A549 (cell line): ENCODE results near the gene NCOA5. TPM values are rescaled to one million over a fixed set of nuclear protein-coding genes. Genes with fewer than 3 reads are reported as not detected.

Source experiments
- ATAC-seq, 2 experiments: fragments of 200-7000 bp in 1 of 2; fragments of >200 bp in 1 of 2; cut with Nextera tagmentation in 1 of 2; cut with Tn5 transposase in 1 of 2; 3 replicates each; pipeline versions ENCODE4 v1.8.0 to v1.9.1; 2018 to 2020; ENCODE audit warnings: mild to moderate bottlenecking in 1 of 2, moderate library complexity in 1 of 2
- CTCF ChIA-PET: fragments of 300-600 bp; sonication (Branson Sonifier 250); formaldehyde crosslinking; extraction: SDS; loops from one replicate; lab custom pipeline; 2021; ENCODE audit warnings: antibody characterized with exemption, inconsistent platforms; lab: Yijun Ruan, JAX
- POLR2A ChIA-PET: fragments of 350-600 bp; formaldehyde crosslinking; extraction: SDS; loops from one replicate; lab custom pipeline; 2021; ENCODE audit warnings: antibody characterized with exemption, inconsistent platforms; lab: Yijun Ruan, JAX
- DNase-seq, 2 experiments: peaks; one replicate each; pipeline versions ENCODE4 v3.0.0 to v3.0.0-alpha.2; 2011 to 2016; ENCODE audit warnings: low read depth in 1 of 2, low spot score in 1 of 2
- FAIRE-seq: peaks from 2 replicates; lab custom pipeline; 2011; peaks lifted over from hg19 to GRCh38; lab: Jason Lieb, UNC
- H3K27ac ChIP-seq, 2 experiments: fragments of >200 bp; sonication (Bioruptor Twin); formaldehyde crosslinking; 3 replicates each; pipeline ENCODE4 v1.5.1; 2016 to 2017
- H3K4me1 ChIP-seq: fragments of >200 bp; sonication (Bioruptor Twin); formaldehyde crosslinking; 3 replicates; pipeline ENCODE4 v1.6.1; 2016
- H3K4me2 ChIP-seq: fragments of >200 bp; sonication (Bioruptor Twin); formaldehyde crosslinking; 3 replicates; pipeline ENCODE4 v1.6.1; 2016
- H3K4me3 ChIP-seq: fragments of >200 bp; sonication (Bioruptor Twin); formaldehyde crosslinking; 3 replicates; pipeline ENCODE4 v1.5.1; 2016
- H3K9me3 ChIP-seq: fragments of >200 bp; sonication (Bioruptor Twin); formaldehyde crosslinking; 3 replicates; pipeline ENCODE4 v1.6.1; 2016
- BHLHE40 ChIP-seq: IDR thresholded peaks from 2 replicates; pipeline ENCODE4 v1.6.1; 2012; ENCODE audit warnings: low read depth, low read length, inconsistent platforms
- CBX2 ChIP-seq: fragments of 200-600 bp; sonication (generic); IDR thresholded peaks from 2 replicates; pipeline ENCODE4 v1.6.1; 2016; ENCODE audit warnings: low read depth, mild to moderate bottlenecking, borderline replicate concordance
- CEBPB ChIP-seq, 2 experiments: fragments of >200 bp in 1 of 2; sonication (Bioruptor Twin) in 1 of 2; formaldehyde crosslinking in 1 of 2; IDR thresholded peaks; 2 replicates each; pipeline ENCODE4 v1.6.1; 2012 to 2016
- CHD2 ChIP-seq: fragments of 150-350 bp; IDR thresholded peaks from 2 replicates; pipeline ENCODE4 v1.6.1; 2014; ENCODE audit warnings: low read length; ENCODE audit not compliant: partially characterized antibody
- CHD4 ChIP-seq: fragments of 200-600 bp; sonication (generic); IDR thresholded peaks from 2 replicates; pipeline ENCODE4 v1.6.1; 2016; ENCODE audit warnings: antibody characterized with exemption, mild to moderate bottlenecking, borderline replicate concordance
- EHF ChIP-seq: fragments of 250-450 bp; sonication (Bioruptor Pico); IDR thresholded peaks from 2 replicates; pipeline ENCODE4 v1.5.0; 2020; ENCODE audit warnings: mild to moderate bottlenecking
- EHMT2 ChIP-seq: fragments of 200-600 bp; sonication (generic); IDR thresholded peaks from 2 replicates; pipeline ENCODE4 v1.6.1; 2016; ENCODE audit warnings: antibody characterized with exemption, low read depth, mild to moderate bottlenecking, moderate library complexity
- GATA3 ChIP-seq: IDR thresholded peaks from 2 replicates; pipeline ENCODE4 v1.6.1; 2012; ENCODE audit warnings: borderline replicate concordance
- HDAC2 ChIP-seq: fragments of 200-600 bp; sonication (generic); IDR thresholded peaks from 2 replicates; pipeline ENCODE4 v1.6.1; 2016
- MAFK ChIP-seq: fragments of 450-650 bp; IDR thresholded peaks from 2 replicates; pipeline ENCODE4 v1.6.1; 2014; ENCODE audit not compliant: partially characterized antibody
- NPAS2 ChIP-seq: fragments of 250-450 bp; sonication (Bioruptor Pico); IDR thresholded peaks from 2 replicates; pipeline ENCODE4 v1.8.0; 2022; ENCODE audit warnings: mild to moderate bottlenecking, moderate library complexity, borderline replicate concordance
- NR3C1 ChIP-seq: fragments of >200 bp; sonication (Bioruptor Twin); formaldehyde crosslinking; IDR thresholded peaks from 3 replicates; pipeline ENCODE4 v1.6.1; 2017
- POLR2AphosphoS2 ChIP-seq: conservative IDR thresholded peaks from 2 replicates; pipeline ENCODE4 v1.6.1; 2012; ENCODE audit warnings: low read length, improper control_type of control experiment, inconsistent platforms
- RARB ChIP-seq: fragments of 250-450 bp; sonication (Bioruptor Pico); IDR thresholded peaks from 2 replicates; pipeline ENCODE4 v1.8.0; 2021; ENCODE audit warnings: mild to moderate bottlenecking, moderate library complexity
- RFX5 ChIP-seq: fragments of 450-650 bp; IDR thresholded peaks from 2 replicates; pipeline ENCODE4 v1.7.1; 2014; ENCODE audit warnings: antibody characterized with exemption, mild to moderate bottlenecking, moderate library complexity
- ZFP36 ChIP-seq: fragments of 450-650 bp; IDR thresholded peaks from 2 replicates; pipeline ENCODE4 v1.6.1; 2014; ENCODE audit warnings: borderline replicate concordance; ENCODE audit not compliant: partially characterized antibody
- ZNF302 ChIP-seq: fragments of 250-450 bp; sonication (Bioruptor Pico); IDR thresholded peaks from 2 replicates; pipeline ENCODE4 v1.9.0; 2021; ENCODE audit warnings: inconsistent platforms, mild to moderate bottlenecking, moderate library complexity
- WGBS: methylation state at CpG from one replicate; pipeline ENCODE4 v1.1.6; 2017; ENCODE audit errors: missing lambda C conversion rate; 5-methylcytosine and 5-hydroxymethylcytosine counted together
- polyA plus RNA-seq, 4 experiments: library from polyadenylated mRNA; depleted of rRNA in 3 of 4; stranded (reverse); fragments of >200 nt; fragmentation: RNase III in 1 of 4; extraction: RNeasy Plus Mini Kit Qiagen cat#74134 plus additional on column Dnase treatment in 1 of 4; gene quantifications; 2 replicates in 3 of 4; 3 replicates in 1 of 4; pipeline ENCODE4 v1.2.3, GENCODE V29; 2011 to 2017
- TF ChIP-seq, protein P1 (sequence below): fragments of 450-650 bp; IDR thresholded peaks from 2 replicates; pipeline ENCODE4 v1.6.1; 2014; ENCODE audit warnings: antibody characterized with exemption
- TF ChIP-seq, protein P2 (sequence below): IDR thresholded peaks from 2 replicates; pipeline ENCODE4 v1.6.1; 2012; ENCODE audit warnings: low read depth, borderline replicate concordance
- TF ChIP-seq, protein P3 (sequence below): fragments of 150-350 bp; IDR thresholded peaks from 2 replicates; pipeline ENCODE4 v1.6.1; 2014; ENCODE audit warnings: low read depth, mild to moderate bottlenecking, low read length
- TF ChIP-seq, protein P4 (sequence below): fragments of 250-450 bp; sonication (Bioruptor Pico); IDR thresholded peaks from 2 replicates; pipeline ENCODE4 v1.5.0; 2020; ENCODE audit warnings: low read depth, mild to moderate bottlenecking, moderate library complexity

NCOA5 gene
- polyA plus RNA-seq, 2 of the 4 experiments (the other 2 are of a cell fraction) = 27.2 to 28.0 TPM

DNA sequence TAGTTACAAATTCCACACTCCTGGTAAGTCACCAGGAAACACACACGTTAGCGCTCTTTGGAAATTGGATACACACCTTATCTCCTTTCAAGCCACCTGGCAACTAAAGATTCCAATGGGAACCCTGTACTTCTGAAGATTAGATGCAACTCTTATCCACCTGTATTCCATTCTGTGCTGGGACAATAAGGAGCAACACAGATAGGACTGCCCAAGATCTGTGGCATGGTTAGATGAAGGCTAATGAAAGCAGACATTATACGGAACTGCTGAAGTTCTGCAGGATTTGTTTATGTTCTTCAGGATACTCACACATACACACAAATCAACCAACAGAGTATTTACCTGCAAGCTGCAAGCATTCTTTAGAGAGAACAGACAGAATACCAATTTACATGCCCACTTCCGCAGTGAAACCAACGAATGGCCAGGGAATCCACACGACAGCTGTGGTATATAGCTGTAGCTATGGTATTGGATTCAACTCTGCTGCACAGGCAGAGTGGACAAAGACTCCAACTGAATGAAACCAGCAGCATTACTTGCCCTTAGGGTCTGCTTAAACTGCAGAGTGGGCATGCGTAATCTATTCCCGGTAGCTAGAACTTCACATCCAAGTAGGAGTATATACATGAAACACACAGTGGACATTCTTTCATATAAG is 12.0 kb downstream of the NCOA5 start:
- FAIRE-seq (no peak), DNase-seq (no peak), ATAC-seq (no peak; a peak in 1 of 6 replicates)
- ChIA-PET POLR2A (no interaction called here), CTCF (interaction anchor here (0.9 to 3.8 kb wide), 7 partner anchors 8 to 91 kb away, joined by 3 to 18 read pairs (median 4); no protein-coding TSS in a partner anchor)
- no peak overlapping the region for H3K4me2 ChIP-seq
- H3K27ac ChIP-seq = no peak overlapping the region
- H3K9me3 ChIP-seq = no peaks in the 10 kb centered on the region
- TF ChIP-seq CBX2 (no peak), RFX5 (no peak), BHLHE40 (no peak), CHD4 (no peak), RARB (CRISPR knock-in tag) (no peak)
- WGBS = 96% methylated on average over 8 of the region's 8 CpGs
- H3K4me1 ChIP-seq = no peaks in the 10 kb centered on the region
- H3K4me3 ChIP-seq = no peak overlapping the region

DNA sequence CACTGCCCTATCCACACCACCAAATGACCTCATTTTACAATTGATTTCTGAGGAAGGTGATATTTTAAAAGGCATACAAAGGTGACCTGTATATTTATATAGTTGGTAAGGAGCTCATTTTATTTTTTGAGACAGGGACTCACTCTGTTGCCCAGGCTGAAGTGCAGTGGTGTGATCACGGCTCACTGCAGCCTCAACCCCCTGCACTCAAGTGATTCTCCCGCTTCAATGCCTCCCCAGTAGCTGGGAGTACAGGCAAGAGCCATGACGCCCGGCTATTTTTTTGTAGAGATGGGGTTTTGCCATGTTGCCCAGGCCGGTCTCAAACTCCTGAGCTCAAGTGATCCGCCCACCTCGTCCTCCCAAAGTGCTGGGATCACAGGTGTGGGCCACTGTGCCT is 13.0 kb downstream of the NCOA5 start:
- WGBS = 97% methylated on average over 7 of the region's 7 CpGs

DNA sequence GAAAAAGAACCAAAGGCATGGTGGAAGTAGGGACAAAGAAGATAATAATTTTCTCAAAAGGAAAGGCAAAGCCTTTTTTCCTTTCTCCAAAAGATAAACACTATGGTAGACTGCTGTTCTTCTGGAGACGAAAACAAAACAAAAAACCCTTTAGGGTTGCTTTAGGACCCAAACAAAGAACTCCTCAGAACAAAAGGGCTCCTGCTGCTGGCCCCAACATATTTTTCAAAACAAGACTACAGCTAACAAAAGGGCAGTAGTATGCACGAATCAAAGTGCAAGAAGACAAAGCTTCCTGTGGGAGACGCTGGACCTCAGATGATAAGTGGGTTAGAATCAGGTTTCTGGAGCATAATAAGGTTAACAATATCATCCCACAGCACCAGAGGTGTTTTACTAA is 15.8 kb downstream of the NCOA5 start:
- Histone ChIP-seq H3K9me3 (no peaks in the 10 kb centered on the region), H3K4me1 (no peaks in the 10 kb centered on the region), H3K4me2 (no peak overlapping the region), H3K4me3 (no peak overlapping the region), H3K27ac (no peak overlapping the region)
- TF ChIP-seq HDAC2 (no peak), CEBPB (IDR thresholded peaks at IDR 0.05) (no peak), MAFK (no peak), EHMT2 (no peak)
- TF ChIP-seq, protein P1, sequence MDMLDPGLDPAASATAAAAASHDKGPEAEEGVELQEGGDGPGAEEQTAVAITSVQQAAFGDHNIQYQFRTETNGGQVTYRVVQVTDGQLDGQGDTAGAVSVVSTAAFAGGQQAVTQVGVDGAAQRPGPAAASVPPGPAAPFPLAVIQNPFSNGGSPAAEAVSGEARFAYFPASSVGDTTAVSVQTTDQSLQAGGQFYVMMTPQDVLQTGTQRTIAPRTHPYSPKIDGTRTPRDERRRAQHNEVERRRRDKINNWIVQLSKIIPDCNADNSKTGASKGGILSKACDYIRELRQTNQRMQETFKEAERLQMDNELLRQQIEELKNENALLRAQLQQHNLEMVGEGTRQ = no peak
- 93% methylated on average over 3 of the region's 3 CpGs for WGBS
- DNase-seq (no peak), ATAC-seq (no peak), FAIRE-seq (no peak)
- CTCF ChIA-PET = interaction anchor here (1.3 to 2.3 kb wide), 4 partner anchors 11 to 60 kb away, joined by 5 to 6 read pairs (median 6); no protein-coding TSS in a partner anchor
- POLR2A ChIA-PET = no interaction called here

More for the DNA sequence above, 13.0 kb downstream of the NCOA5 start:
- ChIA-PET CTCF (interaction anchor here (0.8 to 3.8 kb wide), 3 partner anchors 16 to 63 kb away, joined by 3 to 18 read pairs (median 3); no protein-coding TSS in a partner anchor), POLR2A (no interaction called here)
- FAIRE-seq (no peak), DNase-seq (no peak), ATAC-seq (no peak)
- H3K4me3 ChIP-seq = no peak overlapping the region
- H3K27ac ChIP-seq = no peak overlapping the region
- TF ChIP-seq POLR2AphosphoS2 (no peak), ZFP36 (no peak), HDAC2 (no peak), ZNF302 (CRISPR knock-in tag) (no peak), NPAS2 (CRISPR knock-in tag) (no peak), GATA3 (no peak), RFX5 (no peak), EHF (CRISPR knock-in tag) (no peak), CHD2 (no peak), NR3C1 (no peak)
- TF ChIP-seq, protein P2, sequence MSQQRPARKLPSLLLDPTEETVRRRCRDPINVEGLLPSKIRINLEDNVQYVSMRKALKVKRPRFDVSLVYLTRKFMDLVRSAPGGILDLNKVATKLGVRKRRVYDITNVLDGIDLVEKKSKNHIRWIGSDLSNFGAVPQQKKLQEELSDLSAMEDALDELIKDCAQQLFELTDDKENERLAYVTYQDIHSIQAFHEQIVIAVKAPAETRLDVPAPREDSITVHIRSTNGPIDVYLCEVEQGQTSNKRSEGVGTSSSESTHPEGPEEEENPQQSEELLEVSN = no peak
- TF ChIP-seq, protein P3, sequence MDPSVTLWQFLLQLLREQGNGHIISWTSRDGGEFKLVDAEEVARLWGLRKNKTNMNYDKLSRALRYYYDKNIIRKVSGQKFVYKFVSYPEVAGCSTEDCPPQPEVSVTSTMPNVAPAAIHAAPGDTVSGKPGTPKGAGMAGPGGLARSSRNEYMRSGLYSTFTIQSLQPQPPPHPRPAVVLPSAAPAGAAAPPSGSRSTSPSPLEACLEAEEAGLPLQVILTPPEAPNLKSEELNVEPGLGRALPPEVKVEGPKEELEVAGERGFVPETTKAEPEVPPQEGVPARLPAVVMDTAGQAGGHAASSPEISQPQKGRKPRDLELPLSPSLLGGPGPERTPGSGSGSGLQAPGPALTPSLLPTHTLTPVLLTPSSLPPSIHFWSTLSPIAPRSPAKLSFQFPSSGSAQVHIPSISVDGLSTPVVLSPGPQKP = no peak
- TF ChIP-seq, protein P4, sequence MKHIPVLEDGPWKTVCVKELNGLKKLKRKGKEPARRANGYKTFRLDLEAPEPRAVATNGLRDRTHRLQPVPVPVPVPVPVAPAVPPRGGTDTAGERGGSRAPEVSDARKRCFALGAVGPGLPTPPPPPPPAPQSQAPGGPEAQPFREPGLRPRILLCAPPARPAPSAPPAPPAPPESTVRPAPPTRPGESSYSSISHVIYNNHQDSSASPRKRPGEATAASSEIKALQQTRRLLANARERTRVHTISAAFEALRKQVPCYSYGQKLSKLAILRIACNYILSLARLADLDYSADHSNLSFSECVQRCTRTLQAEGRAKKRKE (CRISPR knock-in tag) = no peak
- H3K4me2 ChIP-seq = no peak overlapping the region
- no peaks in the 10 kb centered on the region for H3K9me3 ChIP-seq
- H3K4me1 ChIP-seq = no peaks in the 10 kb centered on the region
